T1000 (cell line): Measurements from ENCODE around the gene DCTN4.
"Not testable (repeated sequence)": the region's sequence is repeated elsewhere in the genome, so short reads cannot be mapped to it uniquely, and the experiment has no call there.

Experiments used
- DNase-seq: peaks from one replicate; lab custom pipeline; 2025; ENCODE audit warnings: mixed read lengths; lab: John Stamatoyannopoulos, UW

Gene DCTN4

DNA sequence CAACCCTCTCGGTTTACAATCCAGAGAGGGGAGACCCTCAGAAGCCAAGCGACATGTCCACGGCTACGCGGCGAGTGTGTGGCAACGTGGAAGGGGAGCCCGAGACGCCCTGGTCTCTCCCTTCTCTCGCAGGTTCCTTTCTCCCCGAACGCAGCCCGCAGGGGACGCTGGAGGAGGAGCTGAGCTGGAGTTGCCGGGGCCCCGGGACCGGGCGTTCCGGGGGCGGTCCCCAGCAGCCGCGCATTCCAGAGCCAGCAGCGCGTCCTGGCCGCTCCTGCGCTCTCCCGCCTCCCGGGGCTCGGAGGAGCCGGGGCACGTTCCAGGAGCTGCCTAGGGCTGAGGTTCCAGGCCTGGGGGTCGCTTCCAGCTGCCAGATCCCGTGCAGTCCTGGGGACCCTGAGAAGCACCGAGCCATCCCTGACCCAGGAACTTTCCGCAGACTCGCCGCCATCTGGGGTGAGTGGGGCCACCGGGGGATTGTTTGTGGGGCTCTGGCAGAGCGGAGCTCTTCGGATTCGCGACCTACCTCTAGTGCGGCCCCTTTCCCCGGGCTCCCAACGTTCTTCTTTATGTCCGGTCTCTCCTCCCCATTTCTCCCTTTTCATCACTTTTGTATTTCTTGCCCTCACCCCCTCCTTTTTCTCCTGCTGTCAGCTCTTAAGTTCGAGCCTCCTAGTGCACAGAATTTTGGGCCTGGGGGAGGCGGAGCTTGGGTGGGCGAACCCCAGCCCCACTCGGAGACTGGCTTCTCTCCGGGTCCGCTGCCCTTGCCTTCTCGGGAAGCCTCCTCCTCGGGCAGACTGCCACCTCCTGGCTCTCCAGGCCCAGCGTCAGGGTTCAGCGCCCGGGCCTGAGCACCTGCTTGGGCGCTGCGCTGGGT is 19.9 kb upstream of the DCTN4 start, which contains the start of gene SMIM3:
TSS of gene SMIM3 (plus strand) at position 241 of the 880 bp plus-strand sequence. CDS start 16,684 bp downstream, outside the sequence.
- DNase-seq: peak; percentile 17

DNA sequence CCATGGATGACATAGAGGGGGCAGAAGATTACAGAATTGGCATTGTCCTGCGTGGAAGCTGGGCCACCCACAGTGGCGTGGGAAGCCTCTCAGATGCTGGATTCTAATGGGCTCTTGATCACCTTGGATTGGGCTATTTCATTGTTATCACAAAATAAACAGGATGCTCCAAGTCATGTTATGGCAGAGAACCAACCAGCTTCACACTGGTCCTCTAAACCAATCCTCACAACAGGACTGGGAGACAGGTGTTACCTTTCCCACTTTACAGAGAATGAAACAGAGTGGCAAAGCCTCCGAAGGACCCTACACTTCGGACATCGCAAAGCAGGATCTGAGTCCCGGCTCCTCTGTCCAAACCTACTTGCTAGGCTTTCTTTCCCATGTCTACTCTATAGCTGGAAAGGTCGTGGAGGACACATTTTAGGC is 19.3 kb upstream of the DCTN4 start:
- DNase-seq: no peak

DNA sequence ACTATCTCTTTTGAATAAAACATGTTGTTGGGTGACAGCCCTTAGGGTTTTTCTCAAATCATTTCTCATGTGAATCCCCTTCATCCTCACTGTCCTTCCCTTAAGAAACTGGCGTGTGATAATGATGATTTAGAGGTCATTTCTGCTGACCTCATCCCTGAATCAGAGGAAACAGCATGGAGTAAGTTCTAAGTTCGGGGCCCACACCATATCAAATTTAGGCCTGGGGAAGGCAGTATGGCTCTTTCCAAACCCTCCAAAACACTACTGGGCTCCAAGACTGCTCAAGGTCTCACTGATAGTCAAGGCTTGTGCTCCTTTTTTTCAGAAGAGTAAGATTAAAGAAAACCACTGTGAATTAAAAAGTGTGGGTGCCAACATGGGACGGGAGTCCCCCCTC is 18.9 kb upstream of the DCTN4 start:
- no peak for DNase-seq

DNA sequence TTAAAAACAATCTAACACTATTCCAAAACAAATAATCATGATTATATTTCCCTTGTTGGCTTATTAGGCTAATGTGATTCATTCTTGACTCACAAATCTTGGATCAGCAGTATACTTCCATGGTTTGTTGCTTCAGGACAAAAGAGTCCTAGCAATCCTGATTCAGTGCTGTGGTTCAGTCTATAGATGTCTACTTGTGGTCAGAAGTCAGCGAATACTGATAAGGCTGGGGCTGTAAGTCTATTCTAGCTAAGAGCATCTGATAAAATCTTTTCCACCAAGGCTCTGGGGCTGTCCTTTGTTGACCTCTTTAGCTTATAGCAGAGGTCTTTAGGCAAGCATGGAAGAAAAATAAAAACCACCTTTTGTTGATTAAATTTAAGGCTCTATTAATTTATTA is 15.3 kb upstream of the DCTN4 start:
- DNase-seq: no peak

DNA sequence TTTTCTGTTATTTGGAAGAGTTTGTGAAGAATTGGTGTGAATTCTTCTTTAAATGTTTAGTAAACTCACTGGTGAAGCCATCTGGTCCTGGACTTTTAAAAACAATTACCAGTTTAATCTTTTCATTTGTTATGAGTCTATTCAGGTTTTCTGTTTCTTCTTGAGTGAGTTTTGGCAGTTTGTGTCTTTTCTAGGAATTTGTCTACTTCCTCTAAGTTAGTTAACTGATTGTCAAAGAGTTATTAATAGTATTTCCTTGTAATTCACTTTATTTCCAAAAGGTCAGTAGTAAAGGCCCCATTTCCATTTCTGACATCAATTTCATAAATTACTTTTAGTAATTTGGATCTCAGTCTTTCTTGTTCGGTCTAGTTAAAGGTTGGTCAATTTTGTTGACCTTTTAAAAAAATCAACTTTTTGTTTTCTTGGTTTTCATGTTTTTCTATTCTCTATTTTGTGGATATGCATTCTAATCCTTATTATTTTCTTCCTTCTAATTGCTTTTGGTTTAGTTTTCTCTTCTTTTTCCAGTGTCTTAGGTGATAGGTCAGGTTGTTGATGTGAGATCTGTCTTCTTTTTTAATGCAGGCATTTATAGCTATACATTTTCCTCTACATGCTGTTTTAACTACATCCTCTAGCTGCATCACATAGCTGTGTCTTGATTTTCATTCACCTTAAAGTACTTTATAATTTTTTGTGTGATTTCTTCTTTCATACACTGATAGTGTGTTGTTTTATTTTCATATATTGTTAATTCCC is 12.4 kb upstream of the DCTN4 start:
- DNase-seq: no peak

DNA sequence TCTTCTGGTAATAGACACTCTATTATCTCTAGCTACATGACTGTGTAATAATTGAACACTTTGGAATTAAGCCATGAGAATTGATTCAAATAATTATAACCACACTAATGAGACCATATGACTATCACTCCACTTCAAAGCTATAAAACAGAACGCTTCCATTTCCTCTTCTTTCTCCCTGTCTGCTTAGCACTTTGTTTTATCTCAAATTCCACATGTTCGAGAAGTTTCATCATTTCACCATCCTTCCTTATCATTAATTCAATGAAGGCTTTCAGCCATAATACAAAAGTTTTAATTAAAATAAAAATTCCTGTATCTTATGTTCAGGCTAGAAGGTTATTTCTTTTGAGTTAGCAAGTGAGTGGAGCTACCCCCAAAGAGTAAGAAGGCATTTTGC is 7.4 kb upstream of the DCTN4 start:
- no peak for DNase-seq

DNA sequence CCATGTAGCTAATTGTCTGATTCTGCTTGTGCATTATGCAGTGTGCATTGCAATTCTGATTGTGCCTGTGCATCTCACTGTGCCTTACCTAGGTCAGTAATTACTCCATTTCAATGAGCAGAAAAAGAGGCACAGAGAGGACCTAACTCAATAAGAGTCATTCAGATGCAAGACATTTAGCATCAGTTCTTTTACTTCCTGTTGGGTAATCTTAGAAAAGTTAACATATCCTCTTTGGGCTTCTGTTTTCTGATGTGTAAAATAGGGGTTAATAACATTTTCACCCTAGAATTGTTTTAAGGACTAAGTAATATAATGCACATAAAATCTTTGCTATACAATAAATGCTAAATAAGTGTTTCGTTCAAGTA is 7.0 kb upstream of the DCTN4 start:
- no peak for DNase-seq

DNA sequence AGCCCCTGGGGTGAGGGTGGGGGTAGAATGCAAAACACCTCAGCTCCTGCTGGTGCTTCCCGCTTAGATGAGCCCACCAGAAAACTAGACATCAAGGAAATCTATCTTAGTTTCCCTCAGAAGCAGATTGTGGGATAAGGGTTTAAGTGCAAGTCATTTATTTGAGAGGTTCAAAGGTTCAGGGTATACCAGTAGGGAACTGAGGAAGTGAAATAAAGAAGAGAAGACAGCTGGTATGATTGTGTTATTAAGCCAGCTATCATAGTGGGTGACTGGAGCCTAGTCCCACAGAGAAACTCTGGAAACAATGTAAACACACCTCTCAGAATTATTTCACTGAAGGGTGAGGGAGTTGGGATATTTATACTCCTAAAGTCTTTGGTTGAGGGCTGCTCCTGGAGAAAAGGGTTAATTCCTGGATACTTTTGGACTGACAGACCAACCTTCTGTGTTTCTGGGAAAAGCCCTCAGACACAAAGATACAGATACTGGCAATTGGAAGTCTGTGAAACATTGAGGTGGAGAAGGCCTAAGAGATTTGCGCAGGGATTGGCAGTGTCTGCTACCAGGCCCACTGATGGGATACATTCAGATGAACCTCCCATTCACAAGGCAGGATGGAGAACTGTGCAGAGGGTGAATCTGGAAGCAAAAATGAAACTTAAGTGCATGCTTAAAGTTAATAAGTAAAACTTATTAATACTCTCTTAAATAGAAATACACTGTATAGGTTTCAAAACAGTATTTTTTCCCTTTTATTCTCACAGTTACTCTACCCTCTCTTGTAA is 6.4 kb upstream of the DCTN4 start:
- no peak for DNase-seq

DNA sequence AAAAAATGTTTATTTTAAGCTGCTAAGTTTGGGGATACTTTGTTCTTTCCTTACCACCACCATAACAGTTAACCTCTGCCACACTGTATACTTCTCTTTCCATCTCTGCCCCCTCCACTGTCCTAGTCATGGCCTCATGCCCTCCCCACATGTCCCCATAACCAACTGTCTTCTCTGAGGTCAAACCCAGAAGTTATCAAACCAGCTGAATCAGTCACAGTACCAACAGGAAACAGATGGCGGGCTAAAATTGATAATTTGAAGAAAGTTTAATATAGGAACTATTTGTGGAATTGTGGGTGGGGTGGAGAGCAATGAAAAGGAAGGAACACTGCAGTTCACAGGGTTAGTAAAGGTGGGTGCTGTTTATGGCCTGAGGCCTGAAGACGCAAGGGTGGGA is 5.7 kb upstream of the DCTN4 start:
- no peak for DNase-seq

DNA sequence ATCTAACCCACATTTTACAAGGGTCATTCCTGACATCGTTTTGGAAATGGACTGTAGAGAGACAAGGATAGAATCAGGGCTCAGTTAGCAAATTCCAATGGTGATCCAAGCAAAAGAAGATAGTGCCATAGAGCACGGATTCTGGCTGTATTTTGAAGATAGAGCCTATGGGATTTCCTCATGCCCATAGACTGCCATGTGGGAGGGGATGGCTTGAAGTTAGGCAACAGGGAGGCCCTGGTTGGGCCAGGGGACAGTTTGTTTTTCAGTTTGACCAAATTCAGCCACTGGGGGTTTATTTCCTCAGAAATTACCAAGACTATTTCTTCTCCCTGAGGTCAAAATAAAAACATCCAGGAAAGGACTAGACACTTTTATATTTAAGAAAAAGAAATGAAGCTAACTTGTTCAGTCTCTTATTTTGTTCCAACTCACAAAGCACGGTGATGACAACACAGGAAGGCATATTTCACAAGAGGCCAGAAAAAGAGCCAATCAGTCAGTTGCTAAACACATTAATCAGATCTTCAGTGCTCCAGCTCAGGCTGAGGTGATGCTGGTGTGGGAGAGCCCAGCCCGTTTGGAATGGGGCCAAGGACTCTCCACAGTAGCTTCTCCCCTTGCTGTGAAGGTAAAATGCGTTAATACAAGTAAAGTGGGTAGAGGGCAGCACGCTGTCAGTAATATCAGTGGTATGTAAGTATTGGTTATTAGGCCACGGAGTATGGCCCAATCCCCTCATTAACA is 4.4 kb upstream of the DCTN4 start:
- DNase-seq: peak; percentile 14

DNA sequence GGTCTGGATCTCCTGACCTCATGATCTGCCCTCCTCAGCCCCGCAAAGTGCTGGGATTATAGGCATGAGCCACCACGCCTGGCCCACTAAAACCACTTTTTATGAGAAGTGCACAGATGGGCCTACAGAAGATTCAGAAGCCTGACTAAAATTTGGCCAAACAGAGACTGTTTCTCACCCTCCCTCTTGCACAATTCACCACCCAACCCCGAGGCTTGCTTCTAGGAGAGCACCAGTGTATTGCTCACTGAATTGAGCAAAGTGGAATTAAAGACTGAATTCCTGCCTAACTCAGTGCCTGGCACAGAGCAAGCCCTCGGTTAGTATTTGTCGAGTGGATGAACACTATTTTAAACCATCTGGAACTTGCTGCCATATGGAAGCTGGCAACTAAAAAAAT is 3.4 kb upstream of the DCTN4 start:
- no peak for DNase-seq

DNA sequence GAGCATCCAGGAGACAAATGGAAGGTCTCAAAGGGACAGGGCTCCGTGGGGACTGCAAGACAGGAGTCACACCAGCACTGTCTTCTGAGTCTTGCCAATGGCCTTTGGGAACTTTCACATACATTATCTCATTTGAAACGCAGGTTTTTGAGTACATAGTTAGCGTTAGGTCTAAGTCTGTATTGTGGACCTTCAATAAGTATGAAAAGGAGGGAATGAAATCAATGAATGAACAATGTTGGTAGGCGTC is 442 bp upstream of the DCTN4 start:
- no peak for DNase-seq

DNA sequence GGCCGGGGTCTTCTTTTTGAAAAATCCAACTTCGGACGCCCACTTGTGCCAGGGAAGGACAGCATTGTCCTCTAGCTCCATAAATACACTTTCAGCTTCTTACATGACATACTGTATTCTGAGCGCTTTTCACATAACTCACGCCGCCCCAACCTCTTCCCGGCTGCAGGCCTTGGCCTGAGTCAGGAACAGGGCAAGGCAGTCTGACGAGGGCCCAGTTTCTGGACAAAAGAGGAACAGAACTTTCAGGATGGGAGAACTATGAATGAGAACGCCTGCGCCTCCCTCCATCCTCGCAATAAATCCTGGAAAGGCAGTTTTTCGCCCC is 650 bp downstream of the DCTN4 start:
- DNase-seq: no peak

DNA sequence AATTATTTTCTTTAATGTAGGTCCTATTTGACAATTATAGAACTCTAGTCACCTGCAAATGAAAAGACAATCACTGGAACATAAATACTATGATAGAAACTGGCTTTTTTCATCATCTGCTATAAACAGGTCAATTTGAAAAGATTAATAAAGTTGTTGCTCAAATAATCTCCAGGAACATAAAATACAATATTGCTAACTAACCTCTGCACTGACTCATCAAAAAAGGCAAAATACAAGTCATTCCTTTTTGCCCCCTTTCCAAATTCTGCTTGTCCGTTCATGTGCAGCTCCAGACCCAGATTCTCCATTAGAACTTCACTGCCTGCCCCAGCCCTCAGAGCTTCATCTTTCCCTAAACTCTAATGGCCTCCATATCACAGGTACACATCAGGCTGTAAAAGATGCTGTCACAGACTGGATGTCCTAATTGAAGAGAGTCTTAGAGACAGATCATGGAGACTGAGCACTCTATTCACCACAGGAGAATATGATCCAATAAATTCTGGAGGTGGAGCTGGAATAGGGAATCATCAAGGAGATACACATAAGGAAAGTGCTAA is 1.6 kb downstream of the DCTN4 start:
- no peak for DNase-seq

DNA sequence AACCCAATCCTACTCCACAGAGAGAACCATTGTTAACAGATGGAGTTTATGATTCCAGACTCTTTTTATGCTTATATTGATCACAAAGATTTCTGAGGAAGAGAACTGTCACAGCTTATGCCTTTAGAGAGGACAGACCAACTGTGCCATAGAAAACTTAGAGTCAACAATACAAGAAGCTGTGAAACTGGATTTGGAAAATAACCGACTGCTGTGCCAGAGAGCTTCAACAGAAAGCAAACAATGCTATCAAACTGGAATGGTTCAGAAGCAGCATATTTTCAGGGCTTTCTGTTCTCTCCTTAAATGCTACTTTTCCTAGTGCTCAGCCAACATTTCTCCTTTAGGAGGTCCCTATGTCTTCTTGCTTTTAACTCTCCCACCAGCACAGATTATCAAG is 5.0 kb downstream of the DCTN4 start:
- no peak for DNase-seq

DNA sequence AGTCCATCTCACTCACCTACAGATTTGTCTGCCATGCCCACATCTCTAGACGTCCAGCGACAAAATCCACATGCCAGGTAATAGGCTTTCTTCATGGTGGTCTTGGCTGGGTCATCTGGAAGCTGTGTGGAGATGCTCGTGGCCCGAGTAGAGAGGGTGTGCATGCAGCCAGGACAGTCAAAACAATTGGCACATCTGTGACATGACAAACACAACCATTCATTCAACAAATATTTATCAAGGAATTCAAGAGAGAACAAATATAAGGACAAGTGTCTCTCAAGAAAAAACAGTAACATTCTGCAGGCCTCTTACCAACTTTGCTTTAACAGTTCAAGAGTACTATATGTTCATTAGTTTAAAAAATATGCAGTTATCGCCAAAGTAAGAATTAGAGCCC is 5.4 kb downstream of the DCTN4 start:
- no peak for DNase-seq

DNA sequence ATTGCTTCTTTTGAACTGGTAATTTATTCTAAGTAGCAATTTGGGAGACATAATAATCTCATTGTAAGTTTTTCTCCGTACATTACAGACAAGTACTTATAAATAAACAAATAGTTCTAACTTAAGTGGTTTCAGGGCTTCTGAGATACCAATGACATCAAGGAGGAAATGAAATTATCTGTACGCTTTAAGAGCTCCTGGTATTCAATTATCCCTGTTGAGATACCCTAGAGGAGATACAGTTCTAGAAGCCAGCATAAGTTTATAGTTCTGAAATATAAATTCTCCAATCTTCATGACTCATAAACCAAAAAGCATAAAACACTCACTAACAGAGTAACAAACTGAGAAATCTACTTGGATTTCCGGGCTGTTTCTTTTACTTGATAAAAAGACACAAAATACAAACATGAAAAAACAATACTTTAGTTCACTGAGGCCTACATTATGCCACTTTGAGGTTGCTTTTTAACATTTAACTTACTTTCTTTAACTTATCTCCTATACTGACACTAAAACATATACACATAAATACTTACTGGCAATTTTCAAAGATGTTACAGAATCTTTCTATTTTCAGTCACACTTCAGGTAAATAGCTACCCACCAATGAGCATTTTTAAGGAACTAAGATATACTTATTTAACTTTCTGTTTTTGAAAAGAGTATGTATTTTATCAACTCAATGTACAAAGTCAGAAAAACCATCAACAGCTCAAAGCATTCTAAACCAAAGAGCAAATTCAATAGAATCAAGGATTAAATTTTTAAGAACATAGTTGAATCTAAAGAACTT is 7.5 kb downstream of the DCTN4 start:
- DNase-seq: no peak

DNA sequence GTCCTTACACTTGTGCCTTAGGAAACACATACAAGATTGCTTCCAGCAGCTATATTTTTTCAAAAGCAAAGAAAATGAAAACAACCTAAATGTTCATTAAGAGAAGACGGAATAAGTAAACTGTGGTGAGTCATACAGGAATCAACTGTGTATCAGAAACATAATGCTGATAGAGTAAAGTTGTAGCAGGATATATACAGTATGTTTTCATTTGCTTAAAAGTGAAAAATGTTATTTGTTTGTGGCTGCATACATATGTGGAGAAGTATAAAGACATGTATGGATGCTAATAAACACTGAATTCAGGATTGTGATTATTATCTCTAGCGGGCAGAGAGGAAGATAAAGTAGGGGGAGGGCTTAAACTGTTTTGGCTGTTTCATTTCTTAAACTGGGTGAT is 8.3 kb downstream of the DCTN4 start:
- no peak for DNase-seq

DNA sequence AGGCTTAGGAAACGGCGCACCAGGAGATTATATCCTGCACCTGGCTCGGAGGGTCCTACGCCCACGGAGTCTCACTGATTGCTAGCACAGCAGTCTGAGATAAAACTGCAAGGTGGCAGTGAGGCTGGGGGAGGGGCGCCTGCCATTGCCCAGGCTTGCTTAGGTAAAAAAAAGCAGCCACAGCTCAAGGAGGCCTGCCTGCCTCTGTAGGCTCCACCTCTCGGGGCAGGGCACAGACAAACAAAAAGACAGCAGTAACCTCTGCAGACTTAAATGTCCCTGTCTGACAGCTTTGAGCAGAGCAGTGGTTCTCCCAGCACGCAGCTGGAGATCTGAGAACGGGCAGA is 15.7 kb downstream of the DCTN4 start:
- not testable (repeated sequence) for DNase-seq

DNA sequence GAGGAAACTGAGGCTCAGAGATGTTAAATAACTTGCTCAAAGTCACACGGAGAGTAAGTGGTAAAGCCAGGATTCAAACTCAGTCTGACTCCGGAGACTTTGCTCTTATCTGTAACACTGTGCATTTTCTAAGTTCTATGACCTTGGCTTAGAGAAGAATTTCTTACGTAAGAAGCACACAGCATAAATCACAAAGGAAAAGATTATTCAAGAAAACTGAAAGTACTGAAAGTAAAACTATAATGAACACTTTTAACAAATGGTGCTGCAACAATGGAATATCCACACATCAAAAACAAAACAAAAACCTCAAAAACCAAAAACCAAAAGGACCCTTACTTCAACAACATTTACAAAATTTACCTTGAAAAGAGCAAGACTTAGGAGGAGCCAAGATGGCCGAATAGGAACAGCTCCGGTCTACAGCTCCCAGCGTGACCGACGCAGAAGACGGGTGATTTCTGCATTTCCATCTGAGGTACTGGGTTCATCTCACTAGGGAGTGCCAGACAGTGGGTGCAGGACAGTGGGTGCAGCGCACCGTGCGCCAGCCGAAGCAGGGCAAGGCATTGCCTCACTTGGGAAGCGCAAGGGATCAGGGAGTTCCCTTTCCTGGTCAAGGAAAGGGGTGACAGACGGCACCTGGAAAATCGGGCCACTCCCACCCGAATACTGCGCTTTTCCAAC is 16.2 kb downstream of the DCTN4 start:
- DNase-seq: not testable (repeated sequence)

DNA sequence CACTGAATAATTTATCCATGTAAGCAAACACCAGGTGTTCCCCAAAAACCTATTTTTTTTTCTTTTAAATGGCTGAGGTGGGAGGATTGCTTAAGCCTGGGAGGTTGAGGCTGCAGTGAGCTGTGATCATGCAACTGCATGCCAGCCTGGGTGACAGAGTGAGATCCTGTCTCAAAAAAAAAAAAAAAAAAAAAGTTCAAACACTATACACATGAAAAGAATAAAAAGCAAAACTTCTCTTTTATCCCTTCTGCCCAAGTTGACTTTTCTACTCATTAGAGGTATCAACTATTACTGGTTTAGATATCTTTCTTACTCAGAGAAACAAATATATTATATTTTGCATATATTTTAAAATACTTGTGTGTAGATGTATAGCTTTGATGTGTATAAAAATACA is 17.8 kb downstream of the DCTN4 start:
- no peak for DNase-seq
